GM19043 (cell line): ENCODE data around the gene MORF4L2.
"Not testable (repeated sequence)": the region's sequence is repeated elsewhere in the genome, so short reads cannot be mapped to it uniquely, and the experiment has no call there.

Experiments
- ATAC-seq: cut with Tn5 transposase; IDR thresholded peaks from one replicate; pipeline ENCODE4 v1.9.1; 2021; ENCODE audit warnings: low read depth; ENCODE audit not compliant: unreplicated experiment

Gene MORF4L2

GRCh38 chrX:103681443-103681842 lies 5.1 kb downstream of the MORF4L2 start:
- ATAC-seq, result no peak

GRCh38 chrX:103678199-103678993 lies 8.1 kb downstream of the MORF4L2 start:
- ATAC-seq, result no peak

GRCh38 chrX:103674531-103675454 lies 11.7 kb downstream of the MORF4L2 start:
- no peak for ATAC-seq

- ATAC-seq, result no peak
Observed at GRCh38 chrX:103669745-103670144, 16.8 kb downstream of the MORF4L2 start.

DNA sequence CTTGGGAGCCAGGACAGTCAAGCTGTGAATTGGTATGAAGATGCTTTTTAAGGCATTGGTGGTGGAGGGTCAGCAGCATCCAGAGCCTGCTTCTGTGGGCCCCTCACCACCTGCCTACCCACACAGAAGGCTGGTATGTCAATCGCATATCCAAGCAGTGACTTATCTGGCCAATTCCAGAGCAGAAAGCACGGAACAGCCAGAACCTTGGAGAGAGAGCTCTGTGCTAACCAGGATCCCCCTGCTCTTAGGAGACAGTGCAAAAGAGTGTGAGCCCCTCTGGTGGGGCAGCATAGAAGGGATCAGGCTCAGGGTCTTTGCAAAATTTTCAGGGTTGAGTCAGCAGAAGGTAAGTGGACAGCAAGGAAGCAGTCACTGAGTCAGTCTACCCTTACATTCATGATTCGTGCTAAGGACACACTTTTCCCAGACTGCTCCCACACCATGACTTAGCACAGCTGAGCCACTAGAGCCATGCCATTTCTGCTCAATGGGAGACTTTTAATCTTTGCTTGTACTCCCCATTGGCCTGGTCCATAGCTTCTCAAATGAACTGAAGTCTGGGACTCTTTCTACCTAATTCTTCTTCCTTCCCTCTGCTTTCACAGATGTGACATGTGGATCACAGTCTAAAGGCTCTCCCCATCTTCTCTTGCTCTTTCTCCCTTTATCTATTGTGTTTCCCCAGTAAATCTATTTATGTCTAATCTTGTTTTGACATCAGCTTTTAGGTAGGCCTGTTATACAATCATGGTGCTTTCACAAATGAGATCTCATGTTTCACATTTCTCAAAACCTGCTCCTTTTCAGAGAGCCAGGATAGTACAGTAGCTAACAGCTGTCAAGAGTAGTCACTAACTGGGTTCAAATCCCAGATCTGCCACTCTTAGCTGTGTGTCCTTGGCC lies 20.0 kb downstream of the MORF4L2 start:
- no peak for ATAC-seq

DNA sequence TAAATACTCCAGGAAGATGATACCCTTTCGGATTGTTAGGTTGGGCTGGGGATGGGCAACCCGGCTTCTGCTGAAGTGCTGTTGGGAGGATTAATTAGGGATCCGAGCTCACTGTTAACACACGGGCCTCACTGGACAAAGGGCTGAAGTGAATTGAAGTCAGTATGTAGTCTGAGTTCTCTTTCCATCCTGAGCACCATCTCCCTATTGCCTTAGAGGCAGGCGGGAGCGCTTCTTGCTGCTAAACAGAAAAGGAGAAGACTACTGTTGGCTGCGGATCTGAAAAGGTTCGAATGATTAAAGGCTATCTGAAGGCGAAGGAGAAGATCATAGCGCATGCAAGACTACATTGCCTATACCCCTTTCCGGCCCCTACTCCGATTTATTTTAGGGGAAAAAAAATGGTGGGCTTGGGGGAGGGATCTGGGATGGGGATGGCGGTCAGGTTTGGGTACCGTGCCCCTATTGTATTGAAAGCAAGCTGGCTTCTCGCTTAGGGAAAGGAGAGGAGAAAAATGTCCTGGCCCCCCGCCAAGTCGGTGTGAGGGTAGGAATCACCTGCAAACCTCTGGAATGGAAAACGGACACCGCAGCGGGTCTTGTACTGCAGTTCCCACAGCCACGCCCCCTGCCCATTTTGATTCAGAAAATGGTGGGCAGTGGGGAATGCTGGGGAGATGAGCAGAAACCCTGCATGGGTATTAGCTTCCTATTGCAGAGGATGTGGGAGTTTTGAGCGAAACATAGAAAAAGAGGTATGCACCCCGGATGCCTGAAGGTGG lies 22.3 kb downstream of the MORF4L2 start:
- ATAC-seq, result no peak

DNA sequence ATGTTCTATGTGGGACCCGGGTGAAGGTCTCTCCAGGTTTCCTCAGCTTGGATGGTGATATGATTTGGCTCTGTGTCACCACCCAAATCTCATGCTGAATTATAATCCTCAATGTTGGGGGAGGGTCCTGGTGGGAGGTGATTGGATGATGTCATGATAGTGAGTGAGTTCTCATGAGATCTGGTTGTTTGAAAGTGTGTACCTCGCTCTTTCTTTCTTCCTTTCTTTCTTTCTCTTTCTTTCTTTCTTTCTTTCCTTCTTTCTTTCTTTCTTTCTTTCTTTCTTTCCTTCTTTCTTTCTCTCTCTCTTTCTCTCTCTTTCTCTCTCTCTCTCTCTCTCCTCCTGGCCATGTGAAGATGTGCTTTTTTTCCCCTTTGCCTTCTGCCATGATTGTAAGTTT lies 27.0 kb downstream of the MORF4L2 start:
- not testable (repeated sequence) for ATAC-seq

DNA sequence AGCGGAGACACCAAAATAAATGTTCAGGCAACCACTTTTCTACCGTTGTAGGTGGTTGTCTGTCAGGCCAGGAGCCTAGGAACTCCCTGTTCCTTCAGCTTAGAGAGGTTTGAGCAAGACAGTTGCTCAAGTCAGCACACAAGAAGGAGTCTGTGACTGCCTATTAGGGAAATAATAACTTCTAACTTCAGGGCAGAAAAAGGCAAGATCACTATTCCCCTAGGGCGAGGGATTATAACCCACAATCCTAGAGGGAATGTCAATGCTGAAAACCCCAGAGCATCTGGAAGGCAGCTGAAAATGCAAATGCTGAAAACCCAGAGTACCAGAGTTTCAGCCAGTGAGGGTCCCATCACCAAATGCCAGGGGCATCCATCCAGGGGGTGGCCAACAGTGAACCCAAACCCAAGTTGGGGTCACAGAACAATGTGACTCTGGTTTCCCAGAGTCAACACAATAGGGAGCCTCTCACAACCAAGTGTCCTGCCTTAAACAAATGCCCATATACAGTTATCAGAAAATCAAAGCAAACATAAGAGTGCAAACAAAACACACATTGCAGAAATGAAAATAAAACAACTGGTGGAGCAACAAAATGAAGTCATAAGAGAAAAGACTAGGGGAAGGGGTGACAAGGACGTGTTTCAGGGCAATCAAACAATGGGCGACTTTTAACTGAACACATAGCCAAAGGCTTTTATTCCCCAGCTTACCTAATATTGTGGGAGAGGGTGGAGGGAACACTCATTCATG lies 27.6 kb downstream of the MORF4L2 start:
- ATAC-seq, result no peak

DNA sequence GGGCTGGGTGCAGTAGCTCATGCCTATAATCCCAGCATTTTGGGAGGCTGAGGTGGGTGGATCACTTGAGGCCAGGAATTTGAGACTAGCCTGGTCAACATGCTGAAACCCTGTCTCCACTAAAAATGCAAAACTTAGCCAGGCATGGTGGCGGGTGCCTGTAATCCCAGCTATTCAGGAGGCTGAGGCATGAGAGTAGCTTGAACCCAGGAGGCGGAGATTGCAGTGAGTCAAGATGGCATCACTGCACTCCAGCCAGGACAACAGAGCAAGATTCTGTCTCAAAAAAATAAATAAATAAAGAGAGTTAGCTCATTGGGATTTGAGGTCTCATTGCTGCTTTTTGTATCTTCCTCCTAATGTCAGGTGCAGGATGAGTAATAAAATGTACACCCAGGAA lies 29.4 kb downstream of the MORF4L2 start:
- not testable (repeated sequence) for ATAC-seq

- no peak for ATAC-seq
Observed at GRCh38 chrX:103656617-103657016, 29.9 kb downstream of the MORF4L2 start.

GRCh38 chrX:103655230-103656000 lies 31.1 kb downstream of the MORF4L2 start:
- ATAC-seq, result not testable (repeated sequence)

- no peak for ATAC-seq
Observed at GRCh38 chrX:103651151-103651773, 35.2 kb downstream of the MORF4L2 start.

DNA sequence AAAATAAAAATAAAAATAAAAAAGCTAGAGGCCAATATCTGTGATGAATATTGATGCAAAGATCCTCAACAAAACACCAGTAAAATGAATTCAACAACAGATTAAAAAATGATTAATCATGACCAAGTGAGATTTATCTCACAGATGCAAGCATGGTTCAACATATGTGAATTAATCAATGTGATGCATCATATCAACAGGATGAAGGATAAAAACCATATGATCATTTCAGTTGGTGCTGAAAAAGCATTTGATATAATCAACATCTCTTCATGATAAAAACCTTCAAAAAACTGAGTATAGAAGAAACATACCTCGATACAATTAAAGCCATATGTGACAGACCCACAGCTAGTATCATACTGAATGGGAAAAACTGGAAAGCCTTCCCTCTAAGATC lies 38.9 kb downstream of the MORF4L2 start:
- no peak for ATAC-seq

GRCh38 chrX:103644125-103644524 lies 42.4 kb downstream of the MORF4L2 start:
- ATAC-seq, result no peak

- no peak for ATAC-seq
Observed at GRCh38 chrX:103640401-103641155, 45.9 kb downstream of the MORF4L2 start.

DNA sequence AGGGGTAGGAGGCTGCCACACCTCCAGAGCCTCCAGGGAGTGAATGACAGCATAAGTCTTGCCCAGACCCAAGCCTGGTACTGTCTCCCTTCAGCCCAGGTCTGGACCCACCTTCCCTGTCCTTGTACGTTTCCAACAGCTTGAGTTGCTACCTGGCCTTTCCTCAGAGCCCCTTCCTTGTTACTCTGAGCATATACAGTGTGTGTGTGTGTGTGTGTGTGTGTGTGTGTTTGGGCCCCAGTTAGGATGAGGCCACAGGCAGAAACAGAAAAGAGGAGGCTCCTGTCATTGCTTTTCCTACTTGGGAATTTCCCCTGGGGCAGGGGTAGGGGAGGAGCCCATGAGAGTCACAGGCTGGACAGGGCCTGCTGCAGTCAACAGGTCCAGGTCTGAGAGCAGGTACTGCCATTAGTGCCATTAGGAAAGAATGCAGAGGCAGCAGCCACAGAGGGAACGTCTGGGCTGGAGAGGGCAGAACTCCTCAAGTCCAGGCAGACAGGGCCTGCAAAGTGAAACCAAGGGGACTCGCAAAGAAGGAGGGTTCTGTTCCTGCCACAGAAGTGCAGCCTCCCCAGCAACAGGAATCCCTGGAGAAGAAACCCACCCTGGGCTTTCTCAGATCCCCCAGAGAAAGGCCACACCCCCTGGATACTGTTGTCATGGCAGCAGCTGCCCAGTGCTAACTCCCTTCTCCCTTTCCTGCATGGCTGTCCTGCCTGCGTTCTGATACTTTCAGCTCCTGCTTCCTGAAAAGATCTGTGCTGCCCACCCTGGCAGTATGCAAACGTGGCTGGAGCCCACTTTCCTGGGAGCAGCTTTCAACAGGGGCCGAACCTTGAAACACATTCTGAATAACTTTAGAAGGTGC lies 47.8 kb downstream of the MORF4L2 start:
- not testable (repeated sequence) for ATAC-seq
